Duodenal mucosa (tissue), 2 donors: ENCODE results near the gene GNAI1.

Source experiments
- H3K27ac ChIP-seq: one replicate; pipeline ENCODE4 v1.7.0; 2013; ENCODE audit warnings: low read depth, low read length
- H3K27me3 ChIP-seq, 2 donors: one replicate each; pipeline ENCODE4 v1.7.0; 2013; ENCODE audit warnings: low read length in 2 of 2, control low read depth in 1 of 2; ENCODE audit not compliant: insufficient read depth in 2 of 2, control insufficient read depth in 1 of 2
- H3K36me3 ChIP-seq, 2 donors: one replicate each; pipeline ENCODE4 v1.7.0; 2013; ENCODE audit warnings: low read length in 2 of 2, control low read depth in 1 of 2; ENCODE audit not compliant: insufficient read depth in 2 of 2, control insufficient read depth in 1 of 2
- H3K4me1 ChIP-seq, 2 donors: one replicate each; pipeline ENCODE4 v1.7.0; 2013; ENCODE audit warnings: low read length in 2 of 2, control low read depth in 1 of 2; ENCODE audit not compliant: insufficient read depth in 2 of 2, control insufficient read depth in 1 of 2
- H3K4me3 ChIP-seq, 2 donors: one replicate each; pipeline ENCODE4 v1.7.0; 2013; ENCODE audit warnings: low read length in 2 of 2, low read depth in 1 of 2
- H3K9ac ChIP-seq, 2 donors: one replicate each; pipeline ENCODE4 v1.7.0; 2013; ENCODE audit warnings: low read length in 2 of 2, low read depth in 1 of 2
- H3K9me3 ChIP-seq, 2 donors: one replicate each; pipeline ENCODE4 v1.7.0; 2013; ENCODE audit warnings: low read length in 2 of 2, control low read depth in 1 of 2; ENCODE audit not compliant: control insufficient read depth in 1 of 2

Gene GNAI1

GRCh38 chr7:80204919-80205318 lies 70.3 kb downstream of the GNAI1 start:
- Histone ChIP-seq H3K9me3 (no peaks in the 10 kb centered on the region), H3K4me3 (no peak overlapping the region), H3K36me3 (peaks cover 0 to 2% of the 10 kb centered on the region in 2 donors), H3K4me1 (no peaks in the 10 kb centered on the region), H3K27ac (no peak overlapping the region), H3K27me3 (no peaks in the 10 kb centered on the region), H3K9ac (no peak overlapping the region)

DNA sequence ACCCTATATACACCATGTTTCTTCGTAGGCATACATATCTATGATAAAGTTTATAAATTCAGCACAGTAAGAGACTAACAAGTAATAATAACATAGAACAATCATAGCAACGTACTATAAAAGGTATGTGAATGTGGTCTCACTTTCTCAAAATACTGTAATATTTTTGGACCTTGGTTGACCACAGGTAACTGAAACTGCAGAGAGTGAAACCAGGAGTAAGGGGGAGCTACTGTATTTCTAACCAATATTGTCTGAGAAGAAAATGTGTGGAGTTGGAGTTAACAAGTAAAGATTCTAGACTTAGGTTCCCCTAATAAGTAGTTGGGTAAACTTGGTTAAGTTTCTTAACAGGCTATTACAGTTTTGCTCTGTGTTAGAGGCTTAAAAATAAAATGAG lies 72.1 kb downstream of the GNAI1 start:
- Histone ChIP-seq H3K27me3 (no peaks in the 10 kb centered on the region), H3K27ac (no peak overlapping the region), H3K36me3 (peaks cover 0 to 2% of the 10 kb centered on the region in 2 donors), H3K4me1 (no peaks in the 10 kb centered on the region), H3K9me3 (no peaks in the 10 kb centered on the region), H3K9ac (no peak overlapping the region), H3K4me3 (no peak overlapping the region)

GRCh38 chr7:80207501-80207900 lies 72.9 kb downstream of the GNAI1 start:
- Histone ChIP-seq H3K9me3 (no peaks in the 10 kb centered on the region), H3K4me3 (no peak overlapping the region)

GRCh38 chr7:80208700-80209099 lies 74.1 kb downstream of the GNAI1 start:
- Histone ChIP-seq H3K27me3 (no peaks in the 10 kb centered on the region), H3K9ac (no peak overlapping the region), H3K4me1 (no peaks in the 10 kb centered on the region), H3K27ac (no peak overlapping the region), H3K9me3 (no peaks in the 10 kb centered on the region), H3K4me3 (no peak overlapping the region), H3K36me3 (peaks cover 0 to 7% of the 10 kb centered on the region in 2 donors)

More at GRCh38 chr7:80207501-80207900, 72.9 kb downstream of the GNAI1 start:
- Histone ChIP-seq H3K27me3 (no peaks in the 10 kb centered on the region), H3K36me3 (peaks cover 0 to 2% of the 10 kb centered on the region in 2 donors), H3K4me1 (no peaks in the 10 kb centered on the region), H3K9ac (no peak overlapping the region), H3K27ac (no peak overlapping the region)

GRCh38 chr7:80210400-80210799 lies 75.8 kb downstream of the GNAI1 start:
- Histone ChIP-seq H3K4me1 (no peaks in the 10 kb centered on the region), H3K9ac (no peak overlapping the region), H3K36me3 (peaks cover 5 to 6% of the 10 kb centered on the region in 2 donors), H3K27me3 (no peaks in the 10 kb centered on the region), H3K9me3 (no peaks in the 10 kb centered on the region), H3K4me3 (no peak overlapping the region), H3K27ac (no peak overlapping the region)

GRCh38 chr7:80213814-80214213 lies 79.2 kb downstream of the GNAI1 start:
- Histone ChIP-seq H3K9ac (no peak overlapping the region), H3K36me3 (peaks cover 5 to 8% of the 10 kb centered on the region in 2 donors), H3K4me1 (peaks cover 0 to 3% of the 10 kb centered on the region in 2 donors), H3K27me3 (no peaks in the 10 kb centered on the region), H3K4me3 (no peak overlapping the region), H3K9me3 (no peaks in the 10 kb centered on the region), H3K27ac (no peak overlapping the region)

DNA sequence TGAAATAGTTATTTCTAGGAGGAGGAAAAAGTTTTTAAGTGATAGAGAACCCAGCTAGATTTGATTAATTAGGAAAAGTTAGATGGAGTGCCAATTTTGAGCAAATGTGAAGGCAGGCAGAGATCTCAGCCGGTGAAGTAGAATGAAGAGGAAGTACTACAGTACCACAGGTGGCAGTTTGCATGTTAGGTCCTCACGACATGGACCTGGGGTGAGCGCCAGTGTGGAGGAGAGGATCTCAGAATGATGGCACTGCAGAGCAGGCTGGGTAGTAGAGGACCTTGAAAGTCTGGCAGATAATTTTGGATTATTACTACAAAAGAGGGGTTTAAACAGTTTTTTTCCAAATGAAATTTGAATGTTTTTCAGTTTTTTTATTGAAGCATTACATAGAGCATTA lies 81.1 kb downstream of the GNAI1 start:
- H3K36me3 ChIP-seq: peaks cover 5 to 8% of the 10 kb centered on the region in 2 donors
- H3K4me1 ChIP-seq: peaks cover 0 to 4% of the 10 kb centered on the region in 2 donors
- no peak overlapping the region for H3K27ac ChIP-seq
- no peaks in the 10 kb centered on the region for H3K9me3 ChIP-seq
- no peak overlapping the region for H3K9ac ChIP-seq
- no peaks in the 10 kb centered on the region for H3K27me3 ChIP-seq
- no peak overlapping the region for H3K4me3 ChIP-seq

DNA sequence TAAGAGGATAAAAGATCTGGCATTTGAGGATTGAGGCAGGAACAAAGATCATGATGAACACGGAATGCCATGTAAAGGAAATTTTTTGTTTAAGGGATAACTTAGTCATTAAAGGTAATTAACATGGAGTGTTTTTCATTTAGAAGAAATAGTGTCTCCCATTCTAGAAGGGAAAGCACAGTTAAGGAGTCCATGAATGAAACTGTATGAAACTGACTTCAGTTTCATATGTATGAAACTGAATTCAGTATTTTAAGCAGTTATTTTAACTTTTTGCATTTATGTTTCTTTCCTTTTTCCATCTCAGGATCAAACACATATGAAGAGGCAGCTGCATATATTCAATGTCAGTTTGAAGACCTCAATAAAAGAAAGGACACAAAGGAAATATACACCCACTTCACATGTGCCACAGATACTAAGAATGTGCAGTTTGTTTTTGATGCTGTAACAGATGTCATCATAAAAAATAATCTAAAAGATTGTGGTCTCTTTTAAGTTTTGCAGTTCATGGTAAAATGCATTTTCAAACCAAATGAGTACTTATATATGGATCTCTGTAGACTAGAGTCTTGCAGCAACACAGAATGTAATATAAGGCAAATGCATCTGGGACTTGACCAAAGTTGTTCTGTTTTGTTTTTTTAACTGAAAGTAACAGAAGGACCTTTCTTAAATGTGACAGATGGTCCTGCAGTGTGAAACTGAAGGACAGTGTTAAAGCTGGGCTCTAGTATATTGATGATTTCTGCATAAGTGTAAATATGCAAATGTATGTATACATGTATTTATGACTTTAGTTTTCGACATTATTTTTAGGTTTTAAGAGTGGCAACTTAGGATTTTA lies 82.6 kb downstream of the GNAI1 start:
- Histone ChIP-seq H3K9ac (no peak overlapping the region), H3K9me3 (no peaks in the 10 kb centered on the region), H3K4me1 (peaks cover 0 to 4% of the 10 kb centered on the region in 2 donors), H3K36me3 (peaks cover 5 to 8% of the 10 kb centered on the region in 2 donors), H3K27ac (no peak overlapping the region), H3K4me3 (no peak overlapping the region), H3K27me3 (no peaks in the 10 kb centered on the region)

GRCh38 chr7:80218723-80219122 lies 84.1 kb downstream of the GNAI1 start:
- no peak overlapping the region for H3K27ac ChIP-seq
- no peaks in the 10 kb centered on the region for H3K9me3 ChIP-seq
- H3K4me1 ChIP-seq: peaks cover 0 to 4% of the 10 kb centered on the region in 2 donors
- no peak overlapping the region for H3K4me3 ChIP-seq
- no peaks in the 10 kb centered on the region for H3K27me3 ChIP-seq
- peaks cover 0 to 8% of the 10 kb centered on the region in 2 donors for H3K36me3 ChIP-seq
- H3K9ac ChIP-seq: no peak overlapping the region

- no peak overlapping the region for H3K9ac ChIP-seq
- no peaks in the 10 kb centered on the region for H3K27me3 ChIP-seq
- H3K36me3 ChIP-seq: peaks cover 0 to 3% of the 10 kb centered on the region in 2 donors
- H3K9me3 ChIP-seq: no peaks in the 10 kb centered on the region
- peaks cover 0 to 4% of the 10 kb centered on the region in 2 donors for H3K4me1 ChIP-seq
- no peak overlapping the region for H3K4me3 ChIP-seq
- no peak overlapping the region for H3K27ac ChIP-seq
Observed at GRCh38 chr7:80220022-80220634, 85.5 kb downstream of the GNAI1 start.
